HEK293 (cell line): ENCODE data around the gene BLOC1S1.

ENCODE experiments used
- EGR2 ChIP-seq: fragments of 450-650 bp; formaldehyde crosslinking; IDR thresholded peaks from 2 replicates; pipeline ENCODE4 v1.5.1; 2016; ENCODE audit warnings: low read depth, missing biosample characterization, missing genetic modification characterization
- HOXC10 ChIP-seq: sonication (generic); formaldehyde crosslinking; IDR thresholded peaks from 2 replicates; pipeline ENCODE4 v1.8.1; 2023; ENCODE audit warnings: mild to moderate bottlenecking, missing genetic modification reagents
- HOXD13 ChIP-seq: sonication (generic); formaldehyde crosslinking; IDR thresholded peaks from 2 replicates; pipeline ENCODE4 v1.8.0; 2022; ENCODE audit warnings: missing genetic modification reagents, borderline replicate concordance
- OVOL3 ChIP-seq: fragments of 450-650 bp; formaldehyde crosslinking; IDR thresholded peaks from 2 replicates; pipeline ENCODE4 v1.5.1; 2016; ENCODE audit warnings: missing biosample characterization, missing genetic modification characterization
- PRDM1 ChIP-seq: fragments of 450-650 bp; formaldehyde crosslinking; IDR thresholded peaks from 2 replicates; pipeline ENCODE4; 2016; ENCODE audit warnings: missing biosample characterization, missing genetic modification characterization
- RBAK ChIP-seq: fragments of 450-650 bp; formaldehyde crosslinking; IDR thresholded peaks from 2 replicates; pipeline ENCODE4 v1.5.1; 2016; ENCODE audit warnings: missing biosample characterization, missing genetic modification characterization
- REST ChIP-seq: fragments of 450-650 bp; formaldehyde crosslinking; IDR thresholded peaks from 2 replicates; pipeline ENCODE4 v1.5.1; 2016; ENCODE audit warnings: missing biosample characterization, missing genetic modification characterization
- SP7 ChIP-seq: fragments of 450-650 bp; formaldehyde crosslinking; IDR thresholded peaks from 2 replicates; pipeline ENCODE4 v1.5.1; 2016; ENCODE audit warnings: missing biosample characterization, missing genetic modification characterization
- ZNF10 ChIP-seq: fragments of 450-650 bp; formaldehyde crosslinking; IDR thresholded peaks from 2 replicates; pipeline ENCODE4 v1.5.1; 2017; ENCODE audit warnings: missing biosample characterization, missing genetic modification characterization
- ZNF132 ChIP-seq: fragments of 450-650 bp; formaldehyde crosslinking; IDR thresholded peaks from 2 replicates; pipeline ENCODE4 v1.5.1; 2017; ENCODE audit warnings: missing biosample characterization, missing genetic modification characterization, borderline replicate concordance
- ZNF138 ChIP-seq: fragments of 450-650 bp; formaldehyde crosslinking; IDR thresholded peaks from 2 replicates; pipeline ENCODE4 v1.5.1; 2016; ENCODE audit warnings: missing biosample characterization, missing genetic modification characterization, borderline replicate concordance
- ZNF140 ChIP-seq: fragments of 450-650 bp; formaldehyde crosslinking; IDR thresholded peaks from 2 replicates; pipeline ENCODE4 v1.5.1; 2016; ENCODE audit warnings: missing biosample characterization, missing genetic modification characterization
- ZNF169 ChIP-seq: fragments of 450-650 bp; formaldehyde crosslinking; IDR thresholded peaks from 2 replicates; pipeline ENCODE4 v1.5.1; 2016; ENCODE audit warnings: missing biosample characterization, missing genetic modification characterization
- ZNF223 ChIP-seq: fragments of 450-650 bp; formaldehyde crosslinking; IDR thresholded peaks from 2 replicates; pipeline ENCODE4 v1.5.1; 2016; ENCODE audit warnings: missing biosample characterization, missing genetic modification characterization
- ZNF266 ChIP-seq: fragments of 450-650 bp; formaldehyde crosslinking; IDR thresholded peaks from 2 replicates; pipeline ENCODE4 v1.5.1; 2016; ENCODE audit warnings: missing biosample characterization, missing genetic modification characterization, low read depth
- ZNF302 ChIP-seq: fragments of 450-650 bp; formaldehyde crosslinking; IDR thresholded peaks from 2 replicates; pipeline ENCODE4 v1.5.1; 2016; ENCODE audit warnings: missing biosample characterization, missing genetic modification characterization, low read depth
- ZNF324 ChIP-seq: fragments of 450-650 bp; formaldehyde crosslinking; IDR thresholded peaks from 2 replicates; pipeline ENCODE4 v1.5.1; 2016; ENCODE audit warnings: missing biosample characterization, missing genetic modification characterization
- ZNF513 ChIP-seq: fragments of 450-650 bp; IDR thresholded peaks from 2 replicates; pipeline ENCODE4 v1.5.1; 2018; ENCODE audit warnings: missing biosample characterization, missing genetic modification characterization
- ZNF548 ChIP-seq: fragments of 450-650 bp; formaldehyde crosslinking; IDR thresholded peaks from 2 replicates; pipeline ENCODE4 v1.5.1; 2016; ENCODE audit warnings: missing biosample characterization, missing genetic modification characterization
- ZNF549 ChIP-seq: fragments of 450-650 bp; IDR thresholded peaks from 2 replicates; pipeline ENCODE4 v1.5.1; 2018; ENCODE audit warnings: missing biosample characterization, missing genetic modification characterization, mild to moderate bottlenecking, inconsistent platforms, moderate library complexity
- ZNF558 ChIP-seq: fragments of 450-650 bp; formaldehyde crosslinking; IDR thresholded peaks from 2 replicates; pipeline ENCODE4 v1.5.1; 2016; ENCODE audit warnings: missing biosample characterization, missing genetic modification characterization
- ZNF596 ChIP-seq: fragments of 450-650 bp; IDR thresholded peaks from 2 replicates; pipeline ENCODE4 v1.5.0; 2018; ENCODE audit warnings: missing biosample characterization, mild to moderate bottlenecking, missing genetic modification characterization, moderate library complexity
- ZNF610 ChIP-seq: fragments of 450-650 bp; formaldehyde crosslinking; IDR thresholded peaks from 2 replicates; pipeline ENCODE4 v1.5.1; 2016; ENCODE audit warnings: missing biosample characterization, missing genetic modification characterization, borderline replicate concordance
- ZNF785 ChIP-seq: fragments of 450-650 bp; formaldehyde crosslinking; IDR thresholded peaks from 2 replicates; pipeline ENCODE4 v1.5.1; 2016; ENCODE audit warnings: missing biosample characterization, missing genetic modification characterization
- ZSCAN16 ChIP-seq: fragments of 450-650 bp; formaldehyde crosslinking; IDR thresholded peaks from 2 replicates; pipeline ENCODE4 v1.5.1; 2016; ENCODE audit warnings: missing biosample characterization, missing genetic modification characterization
- TF ChIP-seq, protein P1 (sequence below): fragments of 450-650 bp; formaldehyde crosslinking; IDR thresholded peaks from 2 replicates; pipeline ENCODE4 v1.5.1; 2016; ENCODE audit warnings: missing biosample characterization, missing genetic modification characterization
- TF ChIP-seq, protein P2 (sequence below): fragments of 450-650 bp; formaldehyde crosslinking; IDR thresholded peaks from 2 replicates; pipeline ENCODE4 v1.5.1; 2017; ENCODE audit warnings: missing biosample characterization, missing genetic modification characterization
- TF ChIP-seq, protein P3 (sequence below): fragments of 450-650 bp; formaldehyde crosslinking; IDR thresholded peaks from 2 replicates; pipeline ENCODE4 v1.5.1; 2016; ENCODE audit warnings: missing biosample characterization, missing genetic modification characterization
- TF ChIP-seq, protein P4 (sequence below): fragments of 450-650 bp; formaldehyde crosslinking; IDR thresholded peaks from 2 replicates; pipeline ENCODE4 v1.5.0; 2017; ENCODE audit warnings: missing biosample characterization, missing genetic modification characterization, borderline replicate concordance

Gene BLOC1S1

GRCh38 chr12:55728186-55728938 lies 12.5 kb downstream of the BLOC1S1 start (continued):
- TF ChIP-seq, protein P1, sequence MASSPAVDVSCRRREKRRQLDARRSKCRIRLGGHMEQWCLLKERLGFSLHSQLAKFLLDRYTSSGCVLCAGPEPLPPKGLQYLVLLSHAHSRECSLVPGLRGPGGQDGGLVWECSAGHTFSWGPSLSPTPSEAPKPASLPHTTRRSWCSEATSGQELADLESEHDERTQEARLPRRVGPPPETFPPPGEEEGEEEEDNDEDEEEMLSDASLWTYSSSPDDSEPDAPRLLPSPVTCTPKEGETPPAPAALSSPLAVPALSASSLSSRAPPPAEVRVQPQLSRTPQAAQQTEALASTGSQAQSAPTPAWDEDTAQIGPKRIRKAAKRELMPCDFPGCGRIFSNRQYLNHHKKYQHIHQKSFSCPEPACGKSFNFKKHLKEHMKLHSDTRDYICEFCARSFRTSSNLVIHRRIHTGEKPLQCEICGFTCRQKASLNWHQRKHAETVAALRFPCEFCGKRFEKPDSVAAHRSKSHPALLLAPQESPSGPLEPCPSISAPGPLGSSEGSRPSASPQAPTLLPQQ (tag by site-specific recombination), result peak; percentile 26; the same call in 1 of the 2 replicates
- no peak for TF ChIP-seq SP7
- TF ChIP-seq, protein P2, sequence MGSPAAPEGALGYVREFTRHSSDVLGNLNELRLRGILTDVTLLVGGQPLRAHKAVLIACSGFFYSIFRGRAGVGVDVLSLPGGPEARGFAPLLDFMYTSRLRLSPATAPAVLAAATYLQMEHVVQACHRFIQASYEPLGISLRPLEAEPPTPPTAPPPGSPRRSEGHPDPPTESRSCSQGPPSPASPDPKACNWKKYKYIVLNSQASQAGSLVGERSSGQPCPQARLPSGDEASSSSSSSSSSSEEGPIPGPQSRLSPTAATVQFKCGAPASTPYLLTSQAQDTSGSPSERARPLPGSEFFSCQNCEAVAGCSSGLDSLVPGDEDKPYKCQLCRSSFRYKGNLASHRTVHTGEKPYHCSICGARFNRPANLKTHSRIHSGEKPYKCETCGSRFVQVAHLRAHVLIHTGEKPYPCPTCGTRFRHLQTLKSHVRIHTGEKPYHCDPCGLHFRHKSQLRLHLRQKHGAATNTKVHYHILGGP (tag by site-specific recombination), result no peak
- TF ChIP-seq, protein P3, sequence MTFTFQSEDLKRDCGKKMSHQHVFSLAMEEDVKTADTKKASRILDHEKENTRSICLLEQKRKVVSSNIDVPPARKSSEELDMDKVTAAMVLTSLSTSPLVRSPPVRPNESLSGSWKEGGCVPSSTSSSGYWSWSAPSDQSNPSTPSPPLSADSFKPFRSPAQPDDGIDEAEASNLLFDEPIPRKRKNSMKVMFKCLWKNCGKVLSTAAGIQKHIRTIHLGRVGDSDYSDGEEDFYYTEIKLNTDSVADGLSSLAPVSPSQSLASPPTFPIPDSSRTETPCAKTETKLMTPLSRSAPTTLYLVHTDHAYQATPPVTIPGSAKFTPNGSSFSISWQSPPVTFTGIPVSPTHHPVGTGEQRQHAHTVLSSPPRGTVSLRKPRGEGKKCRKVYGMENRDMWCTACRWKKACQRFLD, result no peak
- TF ChIP-seq ZNF610 (tag by site-specific recombination), result no peak
- no peak for TF ChIP-seq ZNF785 (tag by site-specific recombination)
- TF ChIP-seq RBAK (tag by site-specific recombination), result no peak
- no peak for TF ChIP-seq ZNF140 (tag by site-specific recombination)
- TF ChIP-seq ZNF558 (tag by site-specific recombination), result no peak
- TF ChIP-seq PRDM1 (tag by site-specific recombination), result no peak
- no peak for TF ChIP-seq ZNF10 (tag by site-specific recombination)
- no peak for TF ChIP-seq ZSCAN16
- TF ChIP-seq ZNF548, result no peak
- TF ChIP-seq ZNF132 (tag by site-specific recombination), result no peak
- no peak for TF ChIP-seq ZNF223 (tag by site-specific recombination)
- no peak for TF ChIP-seq HOXD13 (CRISPR knock-in tag)
- TF ChIP-seq ZNF302, result no peak
- no peak for TF ChIP-seq REST (tag by site-specific recombination)
- no peak for TF ChIP-seq ZNF169 (tag by site-specific recombination)
- no peak for TF ChIP-seq ZNF324
- TF ChIP-seq OVOL3 (tag by site-specific recombination), result no peak
- TF ChIP-seq HOXC10 (CRISPR knock-in tag), result no peak
- no peak for TF ChIP-seq ZNF513
- no peak for TF ChIP-seq EGR2 (tag by site-specific recombination)
- no peak for TF ChIP-seq ZNF549
- TF ChIP-seq ZNF596 (tag by site-specific recombination), result no peak
- no peak for TF ChIP-seq ZNF266 (tag by site-specific recombination)
- TF ChIP-seq, protein P4, sequence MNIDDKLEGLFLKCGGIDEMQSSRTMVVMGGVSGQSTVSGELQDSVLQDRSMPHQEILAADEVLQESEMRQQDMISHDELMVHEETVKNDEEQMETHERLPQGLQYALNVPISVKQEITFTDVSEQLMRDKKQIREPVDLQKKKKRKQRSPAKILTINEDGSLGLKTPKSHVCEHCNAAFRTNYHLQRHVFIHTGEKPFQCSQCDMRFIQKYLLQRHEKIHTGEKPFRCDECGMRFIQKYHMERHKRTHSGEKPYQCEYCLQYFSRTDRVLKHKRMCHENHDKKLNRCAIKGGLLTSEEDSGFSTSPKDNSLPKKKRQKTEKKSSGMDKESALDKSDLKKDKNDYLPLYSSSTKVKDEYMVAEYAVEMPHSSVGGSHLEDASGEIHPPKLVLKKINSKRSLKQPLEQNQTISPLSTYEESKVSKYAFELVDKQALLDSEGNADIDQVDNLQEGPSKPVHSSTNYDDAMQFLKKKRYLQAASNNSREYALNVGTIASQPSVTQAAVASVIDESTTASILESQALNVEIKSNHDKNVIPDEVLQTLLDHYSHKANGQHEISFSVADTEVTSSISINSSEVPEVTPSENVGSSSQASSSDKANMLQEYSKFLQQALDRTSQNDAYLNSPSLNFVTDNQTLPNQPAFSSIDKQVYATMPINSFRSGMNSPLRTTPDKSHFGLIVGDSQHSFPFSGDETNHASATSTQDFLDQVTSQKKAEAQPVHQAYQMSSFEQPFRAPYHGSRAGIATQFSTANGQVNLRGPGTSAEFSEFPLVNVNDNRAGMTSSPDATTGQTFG (tag by site-specific recombination), result no peak
- no peak for TF ChIP-seq ZNF138 (tag by site-specific recombination)
